CD4-positive, alpha-beta T cell treated with Interleukin-6 for 4 hours (primary cell): ENCODE measurements around the gene IFI30.
"Not testable (repeated sequence)": the region's sequence is repeated elsewhere in the genome, so short reads cannot be mapped to it uniquely, and the experiment has no call there.

Source experiments
- DNase-seq: peaks from one replicate; pipeline ENCODE4 v3.0.0-alpha.2; 2020; ENCODE audit warnings: mixed read lengths

Gene IFI30

DNA sequence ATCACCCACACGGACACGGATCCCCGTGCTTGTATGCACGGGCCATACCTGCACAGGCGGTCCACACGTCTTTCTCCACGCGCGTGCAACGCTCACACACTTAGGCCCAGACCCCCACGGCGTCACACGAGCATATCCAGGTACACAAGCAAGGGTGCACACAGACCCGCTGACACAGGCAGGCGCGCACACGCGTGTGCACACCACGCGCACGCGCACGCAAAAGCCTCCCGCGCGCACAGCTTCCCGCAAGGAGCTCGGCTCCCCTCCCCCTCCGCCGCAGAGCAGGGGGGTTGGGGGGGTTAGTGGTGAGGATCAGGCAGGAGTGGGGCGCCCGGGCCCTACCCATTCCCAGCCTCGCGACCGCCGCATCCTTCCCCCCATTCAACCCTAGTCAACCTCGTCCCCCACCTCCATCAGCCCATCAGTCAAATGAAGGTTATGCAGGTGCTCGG lies 29.8 kb downstream of the IFI30 start:
- peak; percentile 70 for DNase-seq

DNA sequence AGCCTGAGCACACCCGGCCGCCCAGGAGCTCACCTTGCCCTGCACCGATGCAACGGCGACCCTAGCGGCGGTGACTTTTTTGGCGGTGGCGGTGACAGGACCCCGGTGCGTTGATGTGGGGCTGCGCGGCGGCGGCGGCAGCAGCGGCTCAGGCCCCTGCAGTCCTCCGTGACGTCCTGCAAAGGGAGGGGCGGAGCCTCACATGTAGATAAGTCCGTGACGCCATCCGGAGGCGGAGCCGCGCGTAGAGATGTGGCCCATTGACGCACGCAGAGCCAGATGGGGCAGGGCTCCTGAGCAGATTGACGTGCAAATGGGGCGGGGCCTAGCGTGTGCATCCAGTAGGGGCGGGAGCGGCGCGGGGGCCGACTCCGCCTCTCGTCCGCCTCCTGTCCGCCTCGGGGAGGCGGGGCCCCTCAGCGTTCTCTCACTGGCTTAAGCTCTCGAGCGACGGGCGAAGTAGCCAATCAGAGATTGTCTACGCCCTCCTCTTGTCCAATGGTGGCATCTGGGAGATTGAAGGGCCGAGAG lies 30.3 kb downstream of the IFI30 start, which contains the start of gene RAB3A:
Gene RAB3A, minus strand, starts transcription at position 180 of the 531 bp plus-strand sequence. CDS start 1,302 bp downstream, outside the sequence.
- DNase-seq, result peak; percentile 100

DNA sequence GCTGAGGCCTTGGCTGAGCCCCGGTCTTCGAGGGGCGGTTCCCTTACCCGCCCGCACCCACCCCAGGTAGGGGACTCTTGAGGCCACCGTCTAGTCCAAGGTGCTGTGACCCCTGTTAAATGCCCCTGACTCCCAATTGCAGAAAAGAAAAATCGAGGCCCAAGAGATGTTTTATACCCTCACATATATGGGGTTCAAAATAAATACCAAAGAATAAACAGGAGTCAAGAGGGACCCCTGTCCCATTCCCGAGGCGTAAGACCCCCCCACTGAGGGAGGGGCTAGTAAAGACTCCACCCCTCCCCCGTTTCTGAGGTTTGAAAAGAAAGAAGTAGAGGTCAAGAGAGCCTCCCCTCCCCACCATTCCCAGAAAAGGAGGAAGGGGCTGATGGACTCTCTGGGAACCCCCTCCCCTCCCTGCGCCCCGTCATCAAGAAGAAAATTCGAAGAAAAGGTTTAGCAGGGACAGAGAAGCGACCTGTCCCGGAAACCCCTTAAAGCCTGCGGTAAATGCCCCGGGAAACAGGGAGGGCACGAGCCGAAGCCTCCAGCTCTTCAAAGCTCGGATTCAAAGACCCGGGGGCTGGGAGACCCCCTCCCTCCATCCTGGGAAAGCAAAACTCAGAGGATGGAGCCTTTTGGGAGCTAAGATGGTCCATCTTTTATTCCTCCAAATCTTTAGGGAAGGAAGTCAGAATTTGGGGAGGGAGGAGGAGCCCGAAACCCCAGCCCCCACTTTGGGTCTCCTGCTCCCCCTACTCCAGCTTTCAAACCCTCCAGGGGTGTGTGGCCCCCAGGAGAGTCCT lies 31.0 kb downstream of the IFI30 start:
- peak; percentile 51 for DNase-seq

- DNase-seq, result peak; percentile 74
Measured at GRCh38 chr19:18205200-18205892, 31.7 kb downstream of the IFI30 start.

DNA sequence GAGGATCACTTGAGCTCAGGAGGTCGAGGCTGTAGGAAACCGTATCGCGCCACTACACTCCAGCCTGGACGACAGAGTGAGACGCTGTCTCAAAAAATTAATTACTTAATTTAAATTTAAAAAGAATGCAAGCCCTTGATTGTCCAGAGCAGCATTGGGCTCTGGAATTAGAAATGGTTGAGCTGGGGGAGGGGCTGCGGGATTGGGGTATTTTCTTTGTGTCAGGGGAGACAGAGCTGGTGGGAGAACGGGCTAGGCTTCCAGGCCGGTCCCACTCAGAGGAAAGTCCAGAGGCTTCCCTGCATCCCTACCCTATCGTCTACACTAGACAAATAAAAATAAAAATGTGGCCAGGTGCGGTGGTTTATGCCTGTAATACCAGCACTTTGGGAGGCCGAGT lies 32.4 kb downstream of the IFI30 start:
- DNase-seq, result no peak

- DNase-seq, result peak; percentile 65
Measured at GRCh38 chr19:18208098-18208951, 34.7 kb downstream of the IFI30 start.

GRCh38 chr19:18209912-18210311 lies 36.3 kb downstream of the IFI30 start:
- not testable (repeated sequence) for DNase-seq

DNA sequence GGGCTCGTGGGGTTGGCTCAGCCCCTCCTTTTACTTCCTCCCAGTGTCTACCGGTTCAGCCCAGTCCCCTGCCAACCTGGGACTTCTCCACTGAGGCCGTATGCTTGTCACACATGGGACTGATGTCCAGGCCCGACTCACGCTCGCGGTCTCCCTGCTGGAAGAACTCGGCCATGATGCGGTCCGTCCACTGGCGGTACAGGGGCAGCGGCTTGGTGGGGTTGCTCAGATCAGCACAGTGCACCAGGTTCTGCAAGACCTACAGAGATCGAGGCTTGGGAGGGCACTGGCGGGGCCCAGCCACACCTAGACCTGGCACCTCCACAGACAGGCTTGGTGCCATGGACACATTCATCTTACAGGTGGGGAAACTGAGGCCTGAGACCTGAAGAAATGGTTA lies 38.1 kb downstream of the IFI30 start:
- DNase-seq, result no peak

DNA sequence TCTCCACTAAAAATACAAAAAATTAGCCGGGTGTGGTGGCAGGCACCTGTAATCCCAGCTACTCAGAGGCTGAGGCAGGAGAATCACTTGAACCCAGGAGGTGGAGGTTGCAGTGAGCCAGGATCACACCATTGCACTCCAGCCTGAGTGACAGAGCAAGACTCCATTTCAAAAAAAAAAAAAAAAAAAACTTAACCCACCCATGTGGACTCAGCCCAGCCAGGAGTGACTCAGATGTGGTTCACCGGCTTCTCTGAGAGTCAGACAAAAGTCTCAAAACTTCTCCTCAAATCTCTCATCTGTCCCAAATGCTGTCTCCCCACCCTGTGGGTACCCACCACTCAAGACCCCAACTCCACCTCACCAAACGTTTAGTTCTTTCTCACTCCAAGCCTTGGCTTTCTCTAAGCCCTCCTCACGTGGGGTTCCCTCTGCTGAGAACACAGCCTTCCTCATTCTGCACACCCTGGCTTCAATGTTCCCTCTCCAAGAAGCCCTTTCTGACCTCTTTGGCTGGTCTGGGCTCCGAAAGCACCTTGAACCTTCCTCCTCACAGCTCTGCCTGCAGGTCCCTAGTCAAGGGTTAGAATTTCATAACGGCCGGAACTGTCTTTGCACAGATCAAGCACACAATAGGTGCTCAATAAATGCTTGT lies 41.3 kb downstream of the IFI30 start:
- no peak for DNase-seq

DNA sequence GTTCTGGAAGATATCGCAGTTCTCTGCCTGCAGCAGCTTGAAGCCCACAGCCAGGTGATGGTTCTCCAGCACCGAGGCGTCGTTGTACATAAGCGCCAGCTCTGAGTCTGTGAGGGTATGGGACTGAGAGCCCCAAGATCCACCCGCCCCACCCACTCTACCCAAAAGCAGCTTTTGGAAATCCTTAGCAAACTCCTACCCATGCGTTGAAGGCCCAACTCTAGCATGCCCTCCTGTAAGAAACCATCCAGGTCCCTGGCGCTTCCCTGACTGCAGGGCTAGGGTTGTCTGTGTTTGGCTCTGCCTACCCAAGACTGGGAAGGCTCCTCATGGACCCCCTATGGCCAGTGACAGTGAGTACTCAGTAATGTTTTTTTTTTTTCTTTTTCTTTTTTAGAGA lies 43.2 kb downstream of the IFI30 start:
- DNase-seq, result no peak

- DNase-seq, result no peak
Measured at GRCh38 chr19:18218159-18218558, 44.5 kb downstream of the IFI30 start.

- no peak for DNase-seq
Measured at GRCh38 chr19:18218600-18218999, 45.0 kb downstream of the IFI30 start.

GRCh38 chr19:18219911-18220631 lies 46.5 kb downstream of the IFI30 start:
- DNase-seq, result no peak

GRCh38 chr19:18220632-18221275 lies 47.1 kb downstream of the IFI30 start:
- DNase-seq, result peak; percentile 14

DNA sequence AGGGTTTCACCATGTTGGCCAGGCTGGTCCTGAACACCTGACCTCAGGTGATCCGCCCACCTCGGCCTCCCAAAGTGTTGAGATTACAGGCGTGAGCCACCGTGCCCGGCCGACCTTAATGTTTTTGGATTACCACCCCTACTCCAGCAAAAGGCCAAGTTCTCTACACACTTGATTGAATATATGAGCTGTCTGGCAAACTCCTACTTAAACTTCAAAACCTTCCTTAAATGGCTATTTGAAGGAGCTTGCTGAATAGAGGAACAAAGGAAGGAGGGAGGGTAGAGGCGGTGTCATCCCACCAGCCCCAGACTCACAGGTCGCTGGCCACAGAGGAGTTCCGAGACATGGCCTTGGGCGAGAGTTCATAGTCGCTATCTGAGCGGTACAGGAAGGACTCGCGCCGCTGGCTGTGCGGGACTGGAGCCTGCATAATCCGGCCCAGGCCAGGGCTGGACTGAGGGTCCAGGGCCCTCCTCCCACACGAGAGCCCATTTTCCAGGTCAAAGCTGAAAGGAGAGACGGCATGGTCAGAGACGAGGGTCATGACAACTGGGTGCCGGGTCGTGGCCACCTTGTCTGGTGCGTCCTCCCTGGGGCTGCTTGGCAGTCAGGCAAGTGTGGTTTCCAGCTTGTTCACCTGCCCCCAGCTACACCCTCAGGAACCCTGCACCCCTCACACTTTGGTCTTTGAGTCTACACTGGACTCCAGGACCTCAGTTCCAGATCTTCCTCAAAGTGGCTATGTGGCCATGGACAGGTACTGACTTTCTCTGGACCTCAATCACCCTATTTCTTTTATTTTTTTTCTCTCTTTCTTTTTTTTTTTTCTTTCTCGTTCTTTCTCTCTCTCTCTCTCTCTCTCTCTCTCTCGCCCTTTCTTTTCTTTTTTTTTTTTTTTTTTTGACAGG lies 48.5 kb downstream of the IFI30 start:
- DNase-seq, result no peak

- no peak for DNase-seq
Measured at GRCh38 chr19:18223860-18224524, 50.4 kb downstream of the IFI30 start.

- DNase-seq, result peak; percentile 90
Measured at GRCh38 chr19:18224525-18225354, 51.1 kb downstream of the IFI30 start.

GRCh38 chr19:18225355-18225701 lies 51.7 kb downstream of the IFI30 start:
- no peak for DNase-seq
